Cardiac muscle cell (in vitro differentiated cells and primary cell): ENCODE data around the gene CC2D1A. TPM values are rescaled to one million over a fixed set of nuclear protein-coding genes. Genes with fewer than 3 reads are reported as not detected.
A peak's percentile ranks its signal among the peaks of the same experiment; 100 is the strongest.

Source experiments
- DNase-seq, 2 donors: peaks; one replicate each; pipeline versions ENCODE4 v3.0.0 to v3.0.0-alpha.2; 2010 to 2017; ENCODE audit warnings: low read depth in 1 of 2, low spot score in 1 of 2
- H3K27ac ChIP-seq: fragments of 200-600 bp; sonication (generic); 2 replicates; pipeline ENCODE4 v1.5.1; 2016
- H3K27me3 ChIP-seq: fragments of 200-600 bp; sonication (generic); 2 replicates; pipeline ENCODE4 v1.6.0; 2016; ENCODE audit warnings: control low read depth
- H3K36me3 ChIP-seq: fragments of 200-600 bp; sonication (generic); 2 replicates; pipeline ENCODE4 v1.5.1; 2016; ENCODE audit warnings: control low read depth
- H3K4me1 ChIP-seq: fragments of 200-600 bp; sonication (generic); 2 replicates; pipeline ENCODE4 v1.8.1; 2017; ENCODE audit warnings: low read depth, mild to moderate bottlenecking, mixed run types
- H3K4me3 ChIP-seq: fragments of 200-600 bp; sonication (generic); 2 replicates; pipeline ENCODE4 v1.5.1; 2016; ENCODE audit warnings: mild to moderate bottlenecking
- H3K9me3 ChIP-seq: fragments of 200-600 bp; sonication (generic); 2 replicates; pipeline ENCODE4 v1.5.1; 2017; ENCODE audit warnings: low read depth, mild to moderate bottlenecking, control low read depth
- polyA plus RNA-seq: library from polyadenylated mRNA; unstranded; fragments of >200 nt; fragmentation: Nextera tagmentation; extraction: Ambion mirVana; gene quantifications from 2 replicates; pipeline ENCODE4 v1.2.1, GENCODE V29; 2016
- total RNA-seq: library from RNA; depleted of rRNA; stranded (reverse); fragments of >200 nt; gene quantifications from 2 replicates; pipeline ENCODE4 v1.2.3, GENCODE V29; 2016
- TF ChIP-seq, protein P1 (sequence below): IDR thresholded peaks from 2 replicates; pipeline ENCODE4 v1.5.1; 2012; ENCODE audit warnings: low read depth, mild to moderate bottlenecking, low read length

The CC2D1A gene
- total and polyA plus RNA-seq, 2 experiments from 2014 or later: 42.5 to 46.6 TPM

- no peak overlapping the region for H3K4me3 ChIP-seq
- no peaks in the 10 kb centered on the region for H3K9me3 ChIP-seq
- H3K36me3 ChIP-seq: no peaks in the 10 kb centered on the region
- H3K4me1 ChIP-seq: no peaks in the 10 kb centered on the region
- no peaks in the 10 kb centered on the region for H3K27me3 ChIP-seq
- TF ChIP-seq, protein P1, sequence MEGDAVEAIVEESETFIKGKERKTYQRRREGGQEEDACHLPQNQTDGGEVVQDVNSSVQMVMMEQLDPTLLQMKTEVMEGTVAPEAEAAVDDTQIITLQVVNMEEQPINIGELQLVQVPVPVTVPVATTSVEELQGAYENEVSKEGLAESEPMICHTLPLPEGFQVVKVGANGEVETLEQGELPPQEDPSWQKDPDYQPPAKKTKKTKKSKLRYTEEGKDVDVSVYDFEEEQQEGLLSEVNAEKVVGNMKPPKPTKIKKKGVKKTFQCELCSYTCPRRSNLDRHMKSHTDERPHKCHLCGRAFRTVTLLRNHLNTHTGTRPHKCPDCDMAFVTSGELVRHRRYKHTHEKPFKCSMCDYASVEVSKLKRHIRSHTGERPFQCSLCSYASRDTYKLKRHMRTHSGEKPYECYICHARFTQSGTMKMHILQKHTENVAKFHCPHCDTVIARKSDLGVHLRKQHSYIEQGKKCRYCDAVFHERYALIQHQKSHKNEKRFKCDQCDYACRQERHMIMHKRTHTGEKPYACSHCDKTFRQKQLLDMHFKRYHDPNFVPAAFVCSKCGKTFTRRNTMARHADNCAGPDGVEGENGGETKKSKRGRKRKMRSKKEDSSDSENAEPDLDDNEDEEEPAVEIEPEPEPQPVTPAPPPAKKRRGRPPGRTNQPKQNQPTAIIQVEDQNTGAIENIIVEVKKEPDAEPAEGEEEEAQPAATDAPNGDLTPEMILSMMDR: no peak
- H3K27ac ChIP-seq: no peak overlapping the region
- no peak for DNase-seq
Observed at GRCh38 chr19:13899912-13900584, 6.0 kb upstream of the CC2D1A start.

GRCh38 chr19:13902993-13903555 lies 2.9 kb upstream of the CC2D1A start:
- TF ChIP-seq, protein P1: peak; percentile 38
- peak in 1 of 2 donors; percentile 15 for DNase-seq
- Histone ChIP-seq H3K27me3 (no peaks in the 10 kb centered on the region), H3K9me3 (no peaks in the 10 kb centered on the region), H3K4me3 (no peak overlapping the region), H3K36me3 (no peaks in the 10 kb centered on the region), H3K4me1 (peaks cover 4% of the 10 kb centered on the region), H3K27ac (no peak overlapping the region)

DNA sequence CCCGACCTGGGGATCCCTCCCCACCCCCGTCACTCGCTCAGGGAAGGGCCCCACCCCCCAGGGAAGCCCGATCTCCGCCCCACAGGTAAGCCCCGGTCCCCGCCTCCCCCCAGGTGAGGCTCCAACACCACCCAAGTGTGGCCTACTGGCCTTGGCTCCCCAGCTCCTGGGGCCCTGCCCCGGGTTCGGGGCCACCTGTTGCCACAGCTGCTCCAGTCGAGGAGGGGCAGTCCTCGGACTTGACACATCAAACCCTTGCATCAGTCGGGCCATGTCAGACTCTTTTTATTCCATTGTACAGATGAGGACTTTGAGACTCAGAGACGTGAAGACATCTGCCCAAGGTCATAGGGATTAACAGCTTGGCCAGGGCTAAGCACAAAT lies 512 bp downstream of the CC2D1A start:
- Histone ChIP-seq H3K27me3 (no peaks in the 10 kb centered on the region), H3K4me3 (peak overlapping the region; percentile 80), H3K36me3 (peaks cover 6% of the 10 kb centered on the region), H3K27ac (no peak overlapping the region), H3K4me1 (peaks cover 4% of the 10 kb centered on the region), H3K9me3 (no peaks in the 10 kb centered on the region)
- TF ChIP-seq, protein P1: no peak
- no peak for DNase-seq

- TF ChIP-seq, protein P1: no peak
- peak overlapping the region; percentile 80 for H3K4me3 ChIP-seq
- no peaks in the 10 kb centered on the region for H3K9me3 ChIP-seq
- no peak overlapping the region for H3K27ac ChIP-seq
- H3K4me1 ChIP-seq: peaks cover 4% of the 10 kb centered on the region
- no peak for DNase-seq
- H3K36me3 ChIP-seq: peaks cover 6% of the 10 kb centered on the region
- no peaks in the 10 kb centered on the region for H3K27me3 ChIP-seq
Observed at GRCh38 chr19:13906910-13907309, 909 bp downstream of the CC2D1A start.

- peaks cover 12% of the 10 kb centered on the region for H3K36me3 ChIP-seq
- no peak for DNase-seq
- no peak overlapping the region for H3K4me3 ChIP-seq
- H3K9me3 ChIP-seq: no peaks in the 10 kb centered on the region
- no peaks in the 10 kb centered on the region for H3K27me3 ChIP-seq
- peaks cover 4% of the 10 kb centered on the region for H3K4me1 ChIP-seq
- H3K27ac ChIP-seq: no peak overlapping the region
- TF ChIP-seq, protein P1: no peak
Observed at GRCh38 chr19:13908674-13909073, 2.7 kb downstream of the CC2D1A start.
